ENCODE measurements around the gene MCC.

Gene MCC

GRCh38 chr5:113056988-113057387 is 431.3 kb downstream of the MCC start:
- DNase-seq (ENCODE audit: low read depth, low spot score): no peak

- no peak for DNase-seq (ENCODE audit: low read depth, low spot score)
Observed at GRCh38 chr5:113054899-113055298, 433.4 kb downstream of the MCC start.

- DNase-seq (ENCODE audit: low read depth, low spot score): no peak
Observed at GRCh38 chr5:113053511-113053995, 434.7 kb downstream of the MCC start.

GRCh38 chr5:113052041-113052795 is 436.0 kb downstream of the MCC start:
- DNase-seq (ENCODE audit: low read depth, low spot score): no peak

GRCh38 chr5:113050721-113051382 is 437.4 kb downstream of the MCC start:
- no peak for DNase-seq (ENCODE audit: low read depth, low spot score)

- DNase-seq (ENCODE audit: low read depth, low spot score): no peak
Observed at GRCh38 chr5:113048931-113049330, 439.3 kb downstream of the MCC start.

GRCh38 chr5:113047733-113048652 is 440.3 kb downstream of the MCC start:
- no peak for DNase-seq (ENCODE audit: low read depth, low spot score)

- DNase-seq (ENCODE audit: low read depth, low spot score): no peak
Observed at GRCh38 chr5:113047234-113047633, 441.0 kb downstream of the MCC start.

GRCh38 chr5:113044776-113045465 is 443.3 kb downstream of the MCC start:
- no peak for DNase-seq (ENCODE audit: low read depth, low spot score)

GRCh38 chr5:113043491-113043931 is 444.7 kb downstream of the MCC start:
- no peak for DNase-seq (ENCODE audit: low read depth, low spot score)

GRCh38 chr5:113042491-113043243 is 445.6 kb downstream of the MCC start:
- DNase-seq (ENCODE audit: low read depth, low spot score): no peak

- no peak for DNase-seq (ENCODE audit: low read depth, low spot score)
Observed at GRCh38 chr5:113040672-113041260, 447.5 kb downstream of the MCC start.

GRCh38 chr5:113039934-113040285 is 448.3 kb downstream of the MCC start:
- no peak for DNase-seq (ENCODE audit: low read depth, low spot score)

- no peak for DNase-seq (ENCODE audit: low read depth, low spot score)
Observed at GRCh38 chr5:113039229-113039933, 448.9 kb downstream of the MCC start.

GRCh38 chr5:113038714-113039113 is 449.5 kb downstream of the MCC start:
- no peak for DNase-seq (ENCODE audit: low read depth, low spot score)

GRCh38 chr5:113038136-113038535 is 450.1 kb downstream of the MCC start:
- DNase-seq (ENCODE audit: low read depth, low spot score): no peak

- no peak for DNase-seq (ENCODE audit: low read depth, low spot score)
Observed at GRCh38 chr5:113036826-113037225, 451.4 kb downstream of the MCC start.

GRCh38 chr5:113036321-113036720 is 451.9 kb downstream of the MCC start:
- DNase-seq (ENCODE audit: low read depth, low spot score): no peak

- DNase-seq (ENCODE audit: low read depth, low spot score): no peak
Observed at GRCh38 chr5:113035096-113035495, 453.2 kb downstream of the MCC start.
